HepG2 (cell line): ENCODE measurements around the gene WNT7A. TPM values are rescaled to one million over a fixed set of nuclear protein-coding genes. Genes with fewer than 3 reads are reported as not detected.

Experiments used
- ATAC-seq: fragments of 200-7000 bp; cut with Tn5 transposase; 3 replicates; pipeline ENCODE4 v1.9.1; 2020; ENCODE audit warnings: mild to moderate bottlenecking, moderate library complexity
- BruUV-seq: library from RNA; stranded (reverse); fragments of 400-500 nt; replicated peaks from 2 replicates; lab custom pipeline; 2021; lab: Mats Ljungman, UMichigan
- CTCF ChIA-PET: fragments of 300-600 bp; formaldehyde crosslinking; extraction: SDS; loops from one replicate; lab custom pipeline; 2021; ENCODE audit warnings: low total read pairs, inconsistent platforms, low intra/inter-chr PET ratio; lab: Yijun Ruan, JAX
- POLR2A ChIA-PET: fragments of 350-600 bp; sonication (Branson Sonifier 250); formaldehyde crosslinking; loops from one replicate; lab custom pipeline; 2020; ENCODE audit warnings: antibody characterized with exemption, inconsistent platforms; lab: Yijun Ruan, JAX
- DNase-seq: peaks from one replicate; pipeline ENCODE4 v3.0.0-alpha.2; 2015; ENCODE audit warnings: low spot score
- FAIRE-seq: peaks from 3 replicates; lab custom pipeline; 2011; peaks lifted over from hg19 to GRCh38; lab: Jason Lieb, UNC
- H2AFZ ChIP-seq: one replicate; pipeline ENCODE4 v1.6.1; 2011; ENCODE audit warnings: low read length, inconsistent platforms
- H3K27ac ChIP-seq: fragments of 300-600 bp; 3 replicates; pipeline ENCODE4 v1.8.0; 2011; ENCODE audit warnings: mixed run types, mild to moderate bottlenecking, mixed read lengths, low read length, inconsistent platforms; ENCODE audit not compliant: insufficient read depth; ENCODE audit errors: extremely low read length
- H3K27me3 ChIP-seq, 2 experiments: fragments of 200-600 bp in 1 of 2; 2 replicates in 1 of 2; 3 replicates in 1 of 2; pipeline versions ENCODE4 v1.6.0 to v1.8.0; 2011; ENCODE audit warnings: low read length in 2 of 2, mild to moderate bottlenecking in 2 of 2, moderate library complexity in 2 of 2, inconsistent platforms in 1 of 2; ENCODE audit not compliant: insufficient read depth in 2 of 2, control insufficient read depth in 1 of 2
- H3K36me3 ChIP-seq, 2 experiments: fragments of 200-600 bp in 1 of 2; replicated peaks in 1 of 2; 2 replicates in 1 of 2; 3 replicates in 1 of 2; pipeline versions ENCODE4 v1.5.1 to v1.8.0; 2011; ENCODE audit warnings: low read length in 2 of 2, inconsistent platforms in 1 of 2; ENCODE audit not compliant: insufficient read depth in 2 of 2, control insufficient read depth in 1 of 2
- H3K4me1 ChIP-seq: 2 replicates; pipeline ENCODE4 v1.5.1; 2012; ENCODE audit warnings: low read length, inconsistent platforms; ENCODE audit not compliant: insufficient read depth
- H3K4me2 ChIP-seq: 2 replicates; pipeline ENCODE4 v1.6.0; 2011; ENCODE audit warnings: low read depth, low read length, inconsistent platforms
- H3K4me3 ChIP-seq, 3 experiments: fragments of 200-600 bp in 1 of 3; sonication (generic), shearing (Covaris generic) in 1 of 3; replicated peaks in 1 of 3; 2 replicates each; pipeline ENCODE4 v1.5.1; 2011 to 2016; ENCODE audit warnings: low read length in 3 of 3, inconsistent platforms in 2 of 3, low read depth in 2 of 3, mild to moderate bottlenecking in 2 of 3, control low read depth in 1 of 3, mixed read lengths in 1 of 3; ENCODE audit not compliant: insufficient read depth in 1 of 3
- H3K79me2 ChIP-seq: one replicate; pipeline ENCODE4 v1.6.1; 2011; ENCODE audit warnings: low read length, inconsistent platforms; ENCODE audit not compliant: insufficient read depth
- H3K9ac ChIP-seq: 2 replicates; pipeline ENCODE4 v1.6.0; 2011; ENCODE audit warnings: mild to moderate bottlenecking, low read depth, low read length, inconsistent platforms; ENCODE audit not compliant: insufficient read depth
- H3K9me3 ChIP-seq: 2 replicates; pipeline ENCODE4 v1.5.1; 2012; ENCODE audit warnings: mild to moderate bottlenecking, low read length
- H4K20me1 ChIP-seq: 2 replicates; pipeline ENCODE4 v1.6.0; 2011; ENCODE audit warnings: inconsistent platforms, mild to moderate bottlenecking, low read length, moderate library complexity; ENCODE audit not compliant: insufficient read depth
- CBX2 ChIP-seq, 2 experiments: fragments of 200-600 bp in 1 of 2; sonication (generic); formaldehyde crosslinking in 1 of 2; IDR thresholded peaks; 2 replicates each; pipeline versions ENCODE4 v1.7.0 to v1.8.1; 2018 to 2022; ENCODE audit warnings: low read depth in 2 of 2, low read length in 1 of 2, mild to moderate bottlenecking in 1 of 2, missing genetic modification reagents in 1 of 2
- DNMT3B ChIP-seq: conservative IDR thresholded peaks from 2 replicates; pipeline ENCODE4 v1.6.1; 2016; ENCODE audit warnings: missing biosample characterization, control low read depth
- EHMT2 ChIP-seq: fragments of 200-600 bp; sonication (generic); IDR thresholded peaks from 2 replicates; pipeline ENCODE4 v1.7.0; 2017; ENCODE audit warnings: antibody characterized with exemption, low read depth, low read length, borderline replicate concordance
- HBP1 ChIP-seq: IDR thresholded peaks from 2 replicates; pipeline ENCODE4 v1.6.1; 2016; ENCODE audit warnings: low read depth, control low read depth
- JARID2 ChIP-seq: sonication (generic); formaldehyde crosslinking; IDR thresholded peaks from 2 replicates; pipeline ENCODE4 v1.8.1; 2023; ENCODE audit warnings: missing genetic modification reagents, inconsistent platforms; ENCODE audit not compliant: insufficient replicate concordance
- KDM1A ChIP-seq: IDR thresholded peaks from 2 replicates; pipeline ENCODE4 v1.6.1; 2016; ENCODE audit warnings: missing compliant biosample characterization
- MAF1 ChIP-seq: sonication (generic); formaldehyde crosslinking; IDR thresholded peaks from 2 replicates; pipeline ENCODE4 v1.5.0; 2020; ENCODE audit warnings: missing genetic modification reagents, borderline replicate concordance
- MAZ ChIP-seq, 2 experiments: sonication (generic) in 1 of 2; formaldehyde crosslinking in 1 of 2; IDR thresholded peaks; 2 replicates each; pipeline versions ENCODE4 v1.5.0 to v1.6.1; 2012 to 2020; ENCODE audit warnings: low read depth in 2 of 2, mild to moderate bottlenecking in 2 of 2, borderline replicate concordance in 1 of 2, improper control_type of control experiment in 1 of 2, low read length in 1 of 2, missing genetic modification reagents in 1 of 2, moderate library complexity in 1 of 2
- NCOA5 ChIP-seq: sonication (generic); formaldehyde crosslinking; IDR thresholded peaks from 2 replicates; pipeline ENCODE4 v1.4.0; 2020; ENCODE audit warnings: missing genetic modification reagents
- NR3C1 ChIP-seq: sonication (generic); formaldehyde crosslinking; IDR thresholded peaks from 2 replicates; pipeline ENCODE4 v1.4.0; 2020; ENCODE audit warnings: missing genetic modification reagents
- RBAK ChIP-seq: sonication (generic); formaldehyde crosslinking; IDR thresholded peaks from 2 replicates; pipeline ENCODE4 v1.5.1; 2020; ENCODE audit warnings: mild to moderate bottlenecking, missing genetic modification reagents
- SATB2 ChIP-seq: sonication (generic); formaldehyde crosslinking; IDR thresholded peaks from 2 replicates; pipeline ENCODE4 v1.5.0; 2020; ENCODE audit warnings: missing genetic modification reagents
- SMARCC2 ChIP-seq: fragments of 450-650 bp; IDR thresholded peaks from 2 replicates; pipeline ENCODE4 v1.6.1; 2017; ENCODE audit warnings: antibody characterized with exemption, mild to moderate bottlenecking
- TRAFD1 ChIP-seq: sonication (generic); formaldehyde crosslinking; IDR thresholded peaks from 2 replicates; pipeline ENCODE4 v1.5.1; 2020; ENCODE audit warnings: missing genetic modification reagents, mild to moderate bottlenecking, borderline replicate concordance
- ZBTB8A ChIP-seq: sonication (generic); formaldehyde crosslinking; IDR thresholded peaks from 2 replicates; pipeline ENCODE4 v1.4.0; 2020; ENCODE audit warnings: mild to moderate bottlenecking, low read depth, missing genetic modification reagents, borderline replicate concordance
- ZNF160 ChIP-seq: sonication (generic); formaldehyde crosslinking; IDR thresholded peaks from 2 replicates; pipeline ENCODE4 v1.8.0; 2022; ENCODE audit warnings: mild to moderate bottlenecking, inconsistent platforms, missing genetic modification reagents
- ZNF484 ChIP-seq: sonication (generic); formaldehyde crosslinking; IDR thresholded peaks from 2 replicates; pipeline ENCODE4 v1.5.1; 2020; ENCODE audit warnings: mild to moderate bottlenecking, low read depth, missing genetic modification reagents, borderline replicate concordance
- ZNF549 ChIP-seq: sonication (generic); formaldehyde crosslinking; IDR thresholded peaks from 2 replicates; pipeline ENCODE4 v1.5.0; 2020; ENCODE audit warnings: missing genetic modification reagents
- ZNF784 ChIP-seq: sonication (generic); formaldehyde crosslinking; IDR thresholded peaks from 2 replicates; pipeline ENCODE4 v1.5.1; 2020; ENCODE audit warnings: missing genetic modification reagents, mild to moderate bottlenecking, borderline replicate concordance
- ZNF883 ChIP-seq: sonication (generic); formaldehyde crosslinking; IDR thresholded peaks from 2 replicates; pipeline ENCODE4 v1.5.1; 2020; ENCODE audit warnings: mild to moderate bottlenecking, missing genetic modification reagents; ENCODE audit errors: not compliant biosample characterization
- WGBS: methylation state at CpG from one replicate; pipeline ENCODE4 v1.1.6; 2017; ENCODE audit warnings: low lambda C conversion rate; 5-methylcytosine and 5-hydroxymethylcytosine counted together
- in situ Hi-C: cut with HindIII; loops from 2 replicates; pipeline ENCODE4 v1.10.0; 2017; ENCODE audit warnings: low pct_unique_long_range_greater_than_20kb; ENCODE audit not compliant: extremely low pct_ligation_motif_present
- intact Hi-C: fragments of 100-400 bp; cut with micrococcal nuclease; formaldehyde crosslinking; loops from one replicate; pipeline ENCODE4 v1.10.0; 2022; ENCODE audit not compliant: unreplicated experiment
- polyA plus RNA-seq, 8 experiments: library from polyadenylated mRNA; depleted of rRNA in 3 of 8; stranded (reverse) in 7 of 8; unstranded in 1 of 8; fragments of >200 nt; fragmentation: Illumina TruSeq in 4 of 8; extraction: Trizol in 4 of 8; gene quantifications; 2 replicates each; pipeline versions ENCODE4 v1.2.1 to v1.2.3, GENCODE V29; 2011 to 2016; ENCODE audit warnings: low read depth in 4 of 8, missing spikeins in 1 of 8, mixed read lengths in 1 of 8; ENCODE audit not compliant: insufficient read depth in 1 of 8
- total RNA-seq, 5 experiments: library from RNA; depleted of rRNA; stranded (reverse); fragments of >200 nt; fragmentation: Illumina TruSeq; extraction: Trizol; gene quantifications; 2 replicates each; pipeline ENCODE4 v1.2.3, GENCODE V29; 2016; ENCODE audit warnings: low read depth in 1 of 5

The WNT7A gene
- total and polyA plus RNA-seq, 2 of the 13 experiments (the other 11 are each of a cell fraction or from before 2014, with no cell fraction given) = not detected

GRCh38 chr3:13770170-13771169 lies 109.4 kb downstream of the WNT7A start:
- no peak overlapping the region for H2AFZ ChIP-seq
- WGBS = 33% methylated on average over 6 of the region's 9 CpGs
- ATAC-seq = no peak
- no peaks in the 10 kb centered on the region for H3K79me2 ChIP-seq
- peaks cover 1 to 60% of the 10 kb centered on the region in 2 experiments for H3K27me3 ChIP-seq
- no peak overlapping the region for H3K27ac ChIP-seq
- in situ Hi-C loops (no loop called here), intact Hi-C loops (no loop called here)
- DNase-seq = no peak
- H3K36me3 ChIP-seq = no peaks in the 10 kb centered on the region
- FAIRE-seq = no peak
- BruUV-seq = no TSS peak
- H3K4me2 ChIP-seq = no peak overlapping the region
- TF ChIP-seq ZNF784 (CRISPR knock-in tag) (no peak), ZNF484 (CRISPR knock-in tag) (no peak), ZNF549 (CRISPR knock-in tag) (no peak), KDM1A (no peak), MAZ (IDR thresholded peaks at IDR 0.05; ENCODE audit: borderline replicate concordance, low read depth, low read length) (no peak), MAZ (CRISPR knock-in tag; IDR thresholded peaks at IDR 0.05; ENCODE audit: low read depth) (no peak), ZNF883 (no peak), SATB2 (no peak), HBP1 (CRISPR knock-in tag) (no peak), DNMT3B (CRISPR knock-in tag) (no peak), CBX2 (IDR thresholded peaks at IDR 0.05; ENCODE audit: low read depth, low read length) (no peak), CBX2 (CRISPR knock-in tag; IDR thresholded peaks at IDR 0.05; ENCODE audit: low read depth) (no peak), ZNF160 (no peak), MAF1 (no peak), NR3C1 (CRISPR knock-in tag) (no peak), TRAFD1 (CRISPR knock-in tag) (no peak), SMARCC2 (no peak), NCOA5 (CRISPR knock-in tag) (no peak), ZBTB8A (CRISPR knock-in tag) (no peak), JARID2 (CRISPR knock-in tag) (no peak), EHMT2 (no peak), RBAK (no peak)
- no peaks in the 10 kb centered on the region for H3K4me1 ChIP-seq
- CTCF ChIA-PET = no interaction called here
- H4K20me1 ChIP-seq = no peaks in the 10 kb centered on the region
- POLR2A ChIA-PET = no interaction called here
- H3K9ac ChIP-seq = no peak overlapping the region
- H3K4me3 ChIP-seq = no peak overlapping the region
- H3K9me3 ChIP-seq = no peaks in the 10 kb centered on the region
